Limb (tissue), 2 donors: ENCODE data around the gene PLEKHA7.
"Not testable (repeated sequence)": the region's sequence is repeated elsewhere in the genome, so short reads cannot be mapped to it uniquely, and the experiment has no call there.

Experiments
- DNase-seq, 2 donors: peaks; one replicate each; pipeline ENCODE4 v3.0.0-alpha.2; 2016; ENCODE audit errors: extremely low spot score in 2 of 2

The PLEKHA7 gene

DNA sequence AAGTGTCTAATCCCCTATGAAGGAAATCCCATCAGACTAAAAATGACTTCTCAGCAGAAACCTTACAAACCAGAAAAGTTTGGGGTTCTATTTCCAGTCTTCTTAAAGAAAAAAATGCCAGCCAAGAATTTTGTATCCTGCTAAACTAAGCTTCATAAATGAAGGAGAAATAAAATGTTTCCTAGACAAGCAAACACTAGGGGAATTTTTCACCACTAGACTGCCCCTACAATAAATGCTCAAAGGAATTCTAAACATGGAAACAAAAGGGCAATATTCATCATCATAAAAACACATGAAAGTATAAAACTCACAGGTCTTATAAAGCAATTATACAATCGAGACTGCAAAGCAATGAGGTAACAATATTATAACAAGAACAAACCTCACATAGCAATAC lies 124.3 kb downstream of the PLEKHA7 start:
- no peak for DNase-seq

DNA sequence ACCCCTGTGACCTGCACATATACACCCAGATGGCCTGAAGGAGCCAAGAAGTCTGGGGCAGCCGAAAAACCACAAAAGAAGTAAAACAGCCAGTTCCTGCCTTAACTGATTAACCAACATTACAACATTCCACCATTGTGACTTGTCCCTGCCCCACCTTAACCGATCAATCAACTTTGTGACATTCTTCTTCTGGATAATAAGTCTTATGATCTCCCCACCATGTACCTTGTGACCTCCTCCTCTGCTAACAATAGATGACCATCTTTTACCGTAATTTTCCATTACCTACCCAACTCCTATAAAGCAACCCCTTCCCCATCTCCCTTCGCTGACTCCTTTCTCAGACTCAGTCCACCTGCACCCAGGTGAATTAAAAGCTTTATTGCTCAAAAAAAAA lies 125.2 kb downstream of the PLEKHA7 start:
- not testable (repeated sequence) for DNase-seq

DNA sequence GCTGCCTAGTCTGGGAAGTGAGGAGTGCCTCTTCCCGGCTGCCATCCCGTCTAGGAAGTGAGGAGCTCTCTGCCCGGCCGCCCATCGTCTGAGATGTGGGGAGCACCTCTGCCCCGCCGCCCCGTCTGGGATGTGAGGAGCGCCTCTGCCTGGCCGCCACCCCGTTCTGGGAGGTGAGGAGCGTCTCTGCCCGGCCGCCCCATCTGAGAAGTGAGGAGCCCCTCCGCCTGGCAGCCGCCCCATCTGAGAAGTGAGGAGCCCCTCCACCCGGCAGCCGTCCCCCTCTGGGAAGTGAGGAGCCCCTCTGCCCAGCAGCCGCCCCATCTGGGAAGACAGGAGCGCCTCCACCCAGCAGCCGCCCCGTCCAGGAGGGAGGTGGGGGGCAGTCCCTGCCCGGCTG lies 126.3 kb downstream of the PLEKHA7 start:
- not testable (repeated sequence) for DNase-seq

DNA sequence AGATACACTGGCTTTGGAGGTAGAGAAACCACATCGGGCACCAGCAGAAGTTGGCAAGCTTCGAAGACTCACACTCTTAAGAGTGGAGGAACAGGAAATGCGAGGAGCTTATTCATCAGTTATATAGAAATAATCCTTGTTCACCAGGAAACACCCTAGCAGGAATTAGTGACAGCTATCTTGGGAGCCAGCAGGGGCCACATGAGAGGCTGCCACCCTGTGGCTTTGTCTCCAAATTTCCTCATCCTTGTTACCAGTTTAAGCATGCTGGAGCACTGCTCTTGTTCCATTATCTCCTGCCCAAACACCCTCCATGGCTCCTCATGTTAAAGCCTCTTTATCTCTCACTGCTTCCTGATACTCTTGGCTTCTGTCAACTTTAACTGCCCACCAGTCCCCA lies 131.0 kb downstream of the PLEKHA7 start:
- no peak for DNase-seq

DNA sequence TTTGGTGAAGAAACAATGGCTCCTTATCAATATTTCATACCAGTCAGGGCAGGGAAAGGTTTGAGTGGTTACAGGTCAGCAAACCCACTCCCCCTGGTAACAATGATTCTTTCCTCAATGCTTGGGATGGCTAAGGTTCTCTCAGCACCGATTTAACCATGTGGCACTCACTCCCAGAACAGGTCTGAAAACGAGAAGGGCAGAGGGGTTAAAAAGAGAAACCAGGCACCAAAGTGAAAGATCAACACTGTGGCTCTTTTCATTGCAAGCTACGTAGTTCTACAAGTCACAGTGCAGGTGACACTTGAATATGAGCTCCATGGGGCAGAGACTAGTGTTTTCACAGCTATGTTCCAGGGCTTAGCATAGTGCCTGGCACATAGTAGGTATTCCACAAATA lies 132.4 kb downstream of the PLEKHA7 start:
- no peak for DNase-seq

DNA sequence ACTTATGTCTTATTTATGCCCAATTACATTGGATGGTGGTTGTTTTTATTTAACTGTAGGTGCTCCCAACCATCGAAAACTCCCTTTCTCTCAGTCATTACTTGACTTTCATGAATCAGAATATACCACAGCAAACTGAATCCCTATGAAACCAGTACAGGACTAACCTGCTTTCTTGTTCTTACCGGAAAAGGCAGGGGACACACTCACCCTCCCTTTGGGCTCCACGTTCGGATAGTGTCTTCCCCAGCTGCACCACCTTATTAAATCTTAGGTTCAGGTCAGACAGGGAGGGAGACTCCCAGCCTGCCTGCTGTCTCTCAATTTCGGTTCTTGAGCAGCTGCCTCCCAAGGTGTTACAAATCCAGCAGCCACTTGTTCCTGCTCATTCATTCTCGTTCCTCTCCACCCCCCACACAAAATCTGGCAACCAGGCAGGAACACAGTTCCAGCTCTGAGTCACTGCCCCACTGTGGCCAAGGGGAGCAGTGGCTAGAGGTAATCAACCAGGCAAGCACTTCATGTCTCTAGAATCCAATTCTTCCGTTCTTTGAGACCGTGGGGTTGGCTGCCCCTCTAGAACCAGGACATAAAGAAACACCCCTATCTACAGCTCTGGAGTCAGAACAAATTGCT lies 133.0 kb downstream of the PLEKHA7 start:
- no peak for DNase-seq

DNA sequence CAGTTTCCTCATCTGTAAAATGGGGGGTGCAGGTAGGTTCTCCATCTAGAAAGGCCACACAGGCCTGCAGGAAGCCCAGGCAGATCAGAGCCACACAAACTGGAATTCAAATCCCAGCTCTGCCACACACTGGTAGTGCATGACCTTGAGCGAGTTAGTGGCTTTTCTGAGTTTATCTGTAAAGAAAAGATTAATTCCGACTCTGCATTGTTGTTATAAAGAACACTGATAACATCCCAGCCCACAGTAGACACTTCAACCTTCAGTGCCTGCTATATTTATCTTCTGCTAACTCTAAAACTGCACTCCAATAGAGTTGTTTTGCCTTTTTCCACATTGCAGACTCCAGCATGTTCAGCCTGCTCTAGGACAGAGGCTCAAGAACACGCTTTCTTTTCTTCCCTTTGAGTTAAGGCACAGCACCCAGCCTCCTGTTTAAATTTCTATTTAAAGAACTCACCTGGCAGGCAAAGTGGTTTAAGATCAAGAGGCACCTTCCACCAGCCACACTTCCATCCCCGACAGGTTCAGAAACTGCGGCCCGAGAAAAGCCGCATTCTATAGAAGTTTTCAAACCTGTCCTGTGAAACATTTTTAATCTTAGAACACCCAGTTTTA lies 133.9 kb downstream of the PLEKHA7 start:
- DNase-seq = no peak

DNA sequence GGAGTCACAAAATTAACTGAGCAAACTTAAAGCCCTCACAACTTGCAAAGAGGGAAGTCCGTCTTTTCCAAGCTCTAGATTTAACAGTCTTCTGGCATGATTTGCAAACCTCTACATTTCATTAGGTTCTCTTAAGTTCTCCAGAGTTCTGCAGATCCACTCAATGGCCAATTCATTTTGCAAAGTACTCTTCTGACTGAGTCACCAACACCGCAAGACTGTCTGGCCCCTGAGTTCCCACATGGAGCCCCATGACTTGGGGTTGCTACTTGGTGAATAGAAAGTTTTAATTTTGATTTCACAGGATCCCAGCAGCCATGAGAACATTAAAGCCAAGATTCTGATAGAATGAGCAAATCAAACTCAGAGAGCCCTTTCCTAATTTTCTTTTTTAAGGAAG lies 134.5 kb downstream of the PLEKHA7 start:
- no peak for DNase-seq

DNA sequence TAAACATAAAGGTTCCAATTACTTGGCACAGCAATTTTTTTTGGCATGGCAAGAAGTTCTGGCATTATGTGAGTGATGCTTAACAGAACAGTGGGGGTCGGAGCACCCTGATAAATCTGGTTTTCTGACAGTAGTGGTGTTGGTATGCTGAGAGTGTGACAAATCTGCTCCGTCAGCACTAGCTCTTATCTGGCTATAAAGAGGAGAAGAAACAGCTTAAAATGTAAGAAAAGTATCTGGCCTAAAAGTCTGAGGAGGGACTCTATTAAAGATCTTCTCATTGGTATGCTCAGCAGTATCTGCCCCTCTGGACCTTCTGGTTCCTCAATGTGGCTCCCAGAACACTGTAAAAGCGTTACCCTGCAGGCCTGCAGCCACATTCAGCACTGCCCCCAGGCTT lies 137.4 kb downstream of the PLEKHA7 start:
- no peak for DNase-seq

DNA sequence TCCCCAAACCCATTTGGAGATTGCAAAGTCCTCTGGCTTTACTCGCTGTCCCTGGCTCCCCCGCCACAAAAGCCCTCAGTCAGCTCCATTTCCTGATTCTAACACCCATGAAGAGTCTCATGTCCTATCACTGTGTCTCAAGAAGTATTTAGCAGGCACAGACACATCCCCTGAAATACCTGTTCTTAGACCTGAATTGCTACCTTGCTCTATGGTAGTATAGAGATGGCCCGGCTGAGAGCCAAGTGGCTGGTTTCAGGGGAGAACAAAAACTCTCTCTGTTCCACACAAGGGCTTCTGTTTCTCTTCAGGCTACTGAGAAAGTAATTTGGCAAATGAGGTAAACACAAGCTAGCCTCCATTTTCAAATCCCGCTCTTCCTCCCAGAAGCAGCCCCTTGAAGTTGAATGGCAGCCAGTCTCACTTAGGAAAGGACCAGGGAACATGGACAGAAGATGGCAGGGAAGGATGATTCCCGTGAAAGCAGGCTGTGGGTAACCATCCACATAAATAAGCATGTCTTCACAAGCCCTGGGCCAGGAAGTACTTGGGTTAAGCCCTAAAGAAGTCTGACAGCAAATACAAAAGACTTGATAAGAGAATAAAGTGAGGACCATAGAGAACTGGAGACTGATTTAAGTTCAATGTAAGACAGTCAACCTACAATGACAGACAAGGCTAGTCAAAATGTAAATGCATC lies 138.0 kb downstream of the PLEKHA7 start:
- DNase-seq = no peak

DNA sequence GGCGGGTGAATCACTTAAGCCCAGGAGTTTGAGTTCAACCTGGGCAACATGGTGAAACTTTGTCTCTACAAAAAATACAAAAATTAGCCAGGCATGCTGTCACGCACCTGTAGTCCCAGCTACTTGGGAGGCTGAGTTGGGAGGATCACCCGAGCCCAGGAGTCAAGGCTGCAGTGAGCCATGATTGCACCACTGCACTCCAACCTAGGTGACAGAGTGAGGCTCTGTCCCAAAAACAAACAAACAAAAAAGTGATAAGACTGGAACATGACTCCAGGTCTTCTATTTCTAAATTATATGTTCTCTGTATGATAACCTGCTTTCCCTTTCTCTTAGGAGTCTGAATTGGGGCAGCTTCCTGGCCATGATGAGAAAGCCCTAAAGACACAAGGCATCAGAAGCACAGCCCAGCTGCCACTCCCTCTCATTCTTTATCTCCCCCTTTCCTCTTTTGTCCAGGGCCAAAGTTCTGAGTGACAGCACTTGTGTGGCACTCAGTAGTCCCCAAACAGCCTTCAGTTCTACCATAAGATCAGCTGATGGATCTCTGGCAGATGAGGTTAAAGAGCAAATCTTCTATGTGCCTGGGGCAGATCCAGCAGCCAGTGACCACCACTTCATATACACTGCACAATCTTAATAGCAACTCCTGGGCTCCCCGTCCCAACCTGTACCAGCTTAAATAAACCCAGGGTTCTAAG lies 139.8 kb downstream of the PLEKHA7 start:
- DNase-seq = no peak

DNA sequence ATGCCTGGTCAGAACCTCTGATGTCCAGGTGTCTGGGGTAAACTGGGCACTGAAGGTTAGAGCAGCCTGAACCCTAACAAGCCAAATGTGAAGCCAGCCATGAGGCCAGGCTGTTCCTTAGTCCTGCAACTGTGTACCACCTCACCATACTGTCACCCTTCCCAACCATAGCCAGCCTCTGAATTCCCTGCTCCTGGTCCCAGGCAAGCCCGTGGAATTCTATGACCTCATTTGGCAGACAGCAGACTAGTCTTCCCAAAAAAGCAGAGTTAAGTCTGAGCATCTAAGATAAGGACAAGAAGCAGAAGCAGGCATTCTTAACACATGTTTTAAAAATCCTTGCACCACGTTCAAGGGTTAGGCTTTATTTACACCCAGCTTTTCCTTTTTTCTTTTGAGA lies 140.9 kb downstream of the PLEKHA7 start:
- no peak for DNase-seq

DNA sequence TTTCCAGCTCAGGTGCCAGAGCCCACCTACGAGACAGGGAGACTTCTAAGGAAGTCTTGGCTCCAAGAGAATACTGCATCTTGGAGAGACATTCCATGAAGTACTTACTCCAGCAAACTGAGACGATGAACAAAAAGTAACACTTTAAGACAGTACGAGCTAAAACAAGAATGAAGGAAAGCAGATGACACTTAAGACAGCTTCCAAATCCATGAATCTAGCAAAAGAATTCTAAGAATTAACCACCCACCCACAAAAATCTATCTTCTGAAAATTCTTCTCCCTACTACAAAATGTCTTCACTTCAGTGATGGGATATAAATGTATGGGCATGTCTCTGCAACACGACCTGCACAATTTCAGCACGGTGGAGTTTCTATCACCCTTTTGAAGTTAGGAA lies 142.8 kb downstream of the PLEKHA7 start:
- DNase-seq = no peak

DNA sequence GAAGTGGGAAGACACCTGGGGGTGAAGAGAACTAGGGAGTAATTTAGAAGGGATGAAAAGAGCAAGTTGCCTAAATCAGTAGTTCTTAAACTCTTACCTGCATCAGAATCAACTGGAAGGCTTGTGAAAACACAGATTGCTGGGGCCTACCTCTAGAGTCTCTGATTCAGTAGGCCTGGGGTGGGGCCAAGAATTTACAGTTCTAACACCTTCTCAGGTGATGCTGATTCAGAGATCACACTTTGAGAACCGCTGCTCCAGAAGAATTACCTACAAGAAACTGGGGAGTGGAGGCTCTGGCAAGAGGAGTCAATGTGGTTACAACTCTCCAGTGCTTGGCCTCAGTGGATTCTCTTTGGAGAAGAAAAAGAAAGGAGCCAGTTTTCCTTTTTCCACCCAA lies 147.1 kb downstream of the PLEKHA7 start:
- DNase-seq = no peak

DNA sequence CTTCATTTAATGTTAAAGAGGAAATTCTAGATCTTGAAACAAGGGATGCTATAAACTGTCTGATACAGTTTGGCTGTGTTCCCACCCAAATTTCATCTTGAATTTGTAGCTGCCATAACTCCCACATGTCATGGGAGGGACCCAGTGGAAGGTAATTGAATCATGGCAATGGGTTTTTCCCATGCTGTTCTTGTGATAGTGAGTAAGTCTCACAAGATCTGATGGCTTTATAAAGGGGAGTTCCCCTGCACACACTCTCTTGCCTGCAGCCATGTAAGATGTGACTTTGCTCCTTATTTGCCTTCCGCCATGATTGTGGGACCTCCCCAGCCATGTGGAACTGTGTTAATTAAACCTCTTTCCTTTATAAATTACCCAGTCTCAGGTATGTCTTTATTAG lies 149.8 kb downstream of the PLEKHA7 start:
- DNase-seq = not testable (repeated sequence)

DNA sequence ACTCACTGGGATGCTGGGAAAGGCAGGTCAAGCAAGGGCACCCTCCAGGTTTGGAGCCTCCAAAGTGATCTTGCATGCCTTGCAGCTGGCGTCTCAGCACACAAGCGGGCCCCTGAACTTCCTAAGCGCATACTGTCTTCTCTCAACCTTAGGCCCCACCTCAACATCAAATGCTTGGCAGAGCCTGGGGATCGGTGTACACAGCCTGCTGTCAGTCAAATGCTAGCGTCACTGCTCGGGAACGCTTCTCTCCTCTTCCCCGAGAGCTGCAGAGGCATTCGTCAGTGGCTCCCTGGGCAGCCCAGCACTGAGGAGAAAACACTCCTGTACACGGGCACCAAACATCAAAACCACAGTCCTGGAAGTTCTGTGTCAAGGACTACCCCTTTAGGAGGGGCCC lies 150.8 kb downstream of the PLEKHA7 start:
- DNase-seq = peak in 1 of 2 donors; percentile 45

DNA sequence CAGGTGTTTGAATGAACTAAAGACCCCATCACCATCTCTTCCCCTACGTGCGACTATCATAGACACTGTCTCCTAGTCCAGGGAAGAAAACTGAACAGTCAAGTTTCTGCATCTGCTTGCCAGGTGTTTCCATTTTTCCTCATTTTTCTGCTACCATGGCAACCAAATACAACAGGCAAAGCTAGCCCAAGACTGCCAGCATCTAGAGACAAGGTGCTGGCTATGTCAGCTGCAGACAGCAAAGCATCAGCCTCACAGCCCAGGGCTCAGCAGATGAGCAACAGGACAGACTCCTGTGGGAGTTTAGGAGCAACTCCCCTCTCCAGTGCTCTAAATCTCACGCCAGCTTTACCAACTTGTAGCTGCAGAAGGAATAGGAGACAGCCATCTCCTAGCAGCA lies 151.5 kb downstream of the PLEKHA7 start:
- peak; percentile 26 to 33 for DNase-seq

DNA sequence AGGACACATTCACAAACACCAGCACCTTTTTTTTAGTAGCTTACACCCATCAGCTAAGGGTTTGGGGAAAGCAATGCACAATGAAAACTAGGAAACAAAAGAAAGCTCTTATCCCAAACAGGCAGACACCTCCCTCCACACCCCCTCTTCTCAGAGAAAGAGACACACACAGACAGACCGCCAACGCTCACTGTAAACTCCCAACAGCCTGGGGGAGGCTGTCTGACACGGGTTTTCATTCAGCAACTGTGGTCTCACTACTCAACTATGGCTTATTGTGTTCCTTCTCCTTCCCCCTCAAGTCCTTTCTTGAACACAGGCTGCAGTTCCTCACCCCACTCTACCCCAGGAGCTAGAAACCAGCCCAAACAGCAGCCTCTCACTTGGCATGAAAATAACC lies 152.4 kb downstream of the PLEKHA7 start:
- DNase-seq = no peak

DNA sequence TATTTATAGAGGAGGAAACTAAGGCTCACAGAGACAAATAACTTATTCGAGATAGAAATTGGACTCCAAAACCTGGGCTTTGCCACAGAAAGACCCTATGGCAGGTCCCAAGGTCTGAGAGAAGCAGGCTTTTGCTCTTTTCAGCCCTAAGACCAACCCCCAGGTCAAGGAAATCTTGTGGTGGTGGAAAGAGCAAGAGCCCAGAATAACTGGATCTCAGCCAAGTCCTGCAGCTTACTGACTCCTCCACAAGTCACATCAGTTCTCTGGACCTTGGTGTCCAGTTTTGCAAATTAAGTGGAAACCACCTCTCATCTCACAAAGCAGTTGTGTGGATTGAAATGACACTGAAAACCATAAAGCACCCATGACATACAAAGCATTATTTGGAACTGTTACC lies 153.6 kb downstream of the PLEKHA7 start:
- no peak for DNase-seq

DNA sequence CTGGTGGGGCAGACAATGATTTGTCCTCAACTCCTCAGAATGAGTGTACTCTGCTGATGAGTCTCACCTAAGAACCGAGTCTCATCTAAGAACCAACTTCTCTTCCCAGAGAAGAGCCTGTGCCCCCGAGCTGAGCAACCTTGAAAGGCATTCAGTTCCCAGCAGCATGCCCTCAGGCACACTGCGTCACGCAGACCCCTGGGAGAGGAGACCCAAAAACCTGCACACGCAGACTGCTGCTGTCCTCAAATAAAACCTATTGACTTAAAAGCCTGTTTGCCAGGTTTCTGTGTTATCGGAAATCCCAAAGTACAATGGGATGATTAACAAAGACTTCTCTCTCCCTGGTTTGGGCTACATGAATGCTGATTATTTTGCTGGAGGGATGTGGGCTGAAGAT lies 154.6 kb downstream of the PLEKHA7 start:
- DNase-seq = no peak

DNA sequence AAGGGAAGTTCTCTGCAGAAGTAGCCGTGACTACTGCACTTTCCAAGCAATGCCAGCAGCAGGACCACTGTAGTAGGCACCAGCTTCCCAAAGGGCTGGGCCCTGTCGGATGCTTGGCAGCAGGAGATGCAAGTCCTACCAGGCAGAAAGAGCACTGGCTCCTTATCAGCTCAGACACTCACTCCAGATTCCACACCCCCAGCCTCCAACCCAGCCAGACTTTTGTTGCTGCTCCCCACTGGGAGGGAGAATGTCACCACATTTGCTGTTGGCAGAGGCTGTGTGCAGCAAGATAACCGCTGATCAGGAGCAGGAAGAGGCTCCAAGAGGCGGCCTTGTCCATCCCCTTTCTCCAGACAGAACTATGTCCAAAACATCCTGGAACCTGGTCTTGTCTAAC lies 157.0 kb downstream of the PLEKHA7 start:
- DNase-seq = no peak

DNA sequence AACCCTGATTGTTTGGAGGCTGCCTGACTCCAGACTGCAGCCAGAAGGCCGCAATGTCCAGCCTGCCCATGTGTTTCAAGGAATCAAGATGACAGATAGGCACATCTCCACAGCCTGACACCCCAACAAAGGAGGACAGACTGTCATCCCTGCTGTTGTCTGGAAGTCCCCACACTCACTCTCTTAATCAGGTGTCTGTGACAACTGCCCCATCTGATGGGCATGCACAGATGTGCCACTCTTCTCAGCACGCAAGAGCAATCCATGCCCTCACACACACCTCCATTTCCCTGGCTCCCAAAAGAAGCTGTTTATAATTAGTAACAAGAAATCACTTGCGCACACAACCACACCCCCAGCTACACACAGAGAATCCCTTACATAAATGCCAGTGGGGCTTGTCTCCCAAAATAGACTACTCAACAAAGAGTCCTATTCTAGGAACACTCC lies 158.2 kb downstream of the PLEKHA7 start:
- no peak for DNase-seq
